HG03520 (cell line): Measurements from ENCODE around the gene CYSLTR2.
"Not testable (repeated sequence)": the region's sequence is repeated elsewhere in the genome, so short reads cannot be mapped to it uniquely, and the experiment has no call there.

ENCODE experiments used
- ATAC-seq: cut with Tn5 transposase; IDR thresholded peaks from one replicate; pipeline ENCODE4 v1.9.1; 2021; ENCODE audit warnings: mild to moderate bottlenecking, moderate library complexity; ENCODE audit not compliant: unreplicated experiment

The CYSLTR2 gene

DNA sequence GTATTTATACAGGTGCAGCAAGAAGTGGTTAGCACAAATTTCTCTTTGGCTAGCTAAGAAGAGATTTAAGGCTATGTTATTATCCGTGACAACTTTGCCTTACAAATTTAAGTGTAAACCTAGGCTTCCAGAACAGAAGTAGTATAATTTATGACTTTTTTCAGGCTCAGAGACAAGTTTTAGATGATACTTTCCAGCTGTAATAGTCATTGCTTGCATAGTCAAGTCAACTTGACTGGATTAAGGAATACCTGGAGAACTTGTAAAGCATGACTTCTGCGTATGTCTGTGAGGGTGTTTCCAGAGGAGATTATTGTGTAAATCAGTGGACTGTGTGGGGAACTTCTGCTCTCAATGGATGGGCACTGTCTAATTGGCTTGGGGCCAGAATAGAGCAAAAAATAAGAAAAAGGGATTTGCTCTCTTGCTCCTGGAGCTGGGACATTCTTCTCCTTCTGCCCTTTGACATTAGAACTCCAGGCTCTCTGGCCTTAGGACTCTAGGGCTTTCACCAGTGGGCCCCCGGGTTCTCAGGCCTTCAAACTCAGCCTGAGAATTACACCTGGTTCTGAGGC lies 33.0 kb downstream of the CYSLTR2 start:
- no peak for ATAC-seq

DNA sequence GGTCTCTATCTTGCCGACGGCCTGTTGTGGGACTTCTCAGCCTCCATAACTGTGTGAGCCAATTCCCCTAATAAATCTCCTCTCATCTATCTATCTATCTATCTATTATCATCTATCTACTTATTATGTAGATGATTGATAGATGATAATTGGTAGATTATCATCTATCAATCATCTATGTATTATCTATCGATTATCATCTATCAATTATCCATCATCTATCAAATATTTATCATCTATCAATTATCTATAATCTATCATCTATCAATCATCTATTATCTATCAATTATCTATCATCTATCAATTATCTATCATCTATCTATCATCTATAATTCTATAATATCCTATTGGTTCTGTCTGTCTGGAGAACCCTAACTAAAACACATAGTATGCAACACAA lies 33.5 kb downstream of the CYSLTR2 start:
- ATAC-seq, result no peak

DNA sequence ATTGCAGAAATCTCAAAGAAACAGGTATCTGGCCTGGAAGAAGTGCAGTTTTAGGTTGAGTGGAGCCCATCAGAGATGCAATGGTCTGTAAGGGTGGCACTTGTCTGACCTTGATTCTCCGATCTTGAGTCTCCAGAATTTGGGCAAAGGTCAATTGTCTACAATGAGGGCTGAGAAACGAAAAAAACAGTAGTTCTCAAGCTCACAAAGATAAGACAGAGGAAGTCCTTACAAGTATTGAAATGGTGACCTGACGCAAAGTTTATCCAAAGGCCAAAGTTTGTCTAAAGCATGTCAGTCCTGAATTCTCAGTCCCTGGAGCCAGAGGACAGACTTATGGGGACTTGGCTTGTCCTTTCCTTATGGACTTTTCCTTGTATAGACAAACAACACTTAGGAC lies 40.3 kb downstream of the CYSLTR2 start:
- ATAC-seq, result no peak

DNA sequence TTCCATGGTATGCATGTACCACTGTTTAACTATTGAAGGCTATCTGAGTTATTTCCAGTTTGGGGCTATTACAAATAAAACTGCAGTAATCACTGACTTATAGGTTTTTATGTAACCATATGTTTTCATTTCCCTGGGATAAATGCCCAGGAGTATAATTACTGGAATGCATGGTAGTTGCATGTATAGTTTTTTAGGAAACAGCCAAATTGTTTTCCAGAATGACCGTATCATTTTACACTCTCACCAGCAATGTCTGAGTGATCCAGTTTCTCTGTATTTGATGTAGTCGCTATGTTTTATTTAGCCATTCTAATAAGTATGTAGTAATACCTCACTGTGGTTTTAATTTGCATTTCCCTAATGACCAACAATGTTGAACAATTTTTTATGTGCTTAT lies 42.0 kb downstream of the CYSLTR2 start:
- no peak for ATAC-seq

DNA sequence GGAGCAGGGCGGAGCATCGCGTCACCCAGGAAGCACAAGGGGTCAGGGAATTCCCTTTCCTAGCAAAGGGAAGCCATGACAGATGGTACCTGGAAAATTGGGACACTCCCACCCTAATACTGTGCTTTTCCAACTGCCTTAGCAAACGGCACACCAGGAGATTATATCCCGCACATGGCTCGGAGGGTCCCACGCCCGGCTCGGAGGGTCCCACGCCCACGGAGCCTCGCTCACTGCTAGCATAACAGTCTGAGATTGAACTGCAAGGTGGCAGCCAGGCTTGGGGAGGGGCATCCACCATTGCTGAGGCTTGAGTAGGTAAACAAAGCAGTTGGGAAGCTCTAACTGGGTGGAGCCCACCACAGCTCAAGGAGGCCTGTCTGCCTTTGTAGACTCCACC lies 42.9 kb downstream of the CYSLTR2 start:
- not testable (repeated sequence) for ATAC-seq

DNA sequence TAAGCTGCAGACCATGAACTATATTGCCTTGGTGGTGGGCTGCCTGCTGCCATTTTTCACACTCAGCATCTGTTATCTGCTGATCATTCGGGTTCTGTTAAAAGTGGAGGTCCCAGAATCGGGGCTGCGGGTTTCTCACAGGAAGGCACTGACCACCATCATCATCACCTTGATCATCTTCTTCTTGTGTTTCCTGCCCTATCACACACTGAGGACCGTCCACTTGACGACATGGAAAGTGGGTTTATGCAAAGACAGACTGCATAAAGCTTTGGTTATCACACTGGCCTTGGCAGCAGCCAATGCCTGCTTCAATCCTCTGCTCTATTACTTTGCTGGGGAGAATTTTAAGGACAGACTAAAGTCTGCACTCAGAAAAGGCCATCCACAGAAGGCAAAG lies 53.7 kb downstream of the CYSLTR2 start:
- no peak for ATAC-seq

DNA sequence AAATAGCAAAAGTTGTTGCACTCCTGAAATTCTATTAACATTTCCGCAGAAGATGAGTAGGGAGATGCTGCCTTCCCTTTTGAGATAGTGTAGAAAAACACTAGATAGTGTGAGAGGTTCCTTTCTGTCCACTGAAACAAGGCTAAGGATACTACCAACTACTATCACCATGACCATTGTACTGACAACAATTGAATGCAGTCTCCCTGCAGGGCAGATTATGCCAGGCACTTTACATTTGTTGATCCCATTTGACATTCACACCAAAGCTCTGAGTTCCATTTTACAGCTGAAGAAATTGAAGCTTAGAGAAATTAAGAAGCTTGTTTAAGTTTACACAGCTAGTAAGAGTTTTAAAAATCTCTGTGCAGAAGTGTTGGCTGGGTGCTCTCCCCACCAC lies 55.0 kb downstream of the CYSLTR2 start:
- no peak for ATAC-seq

DNA sequence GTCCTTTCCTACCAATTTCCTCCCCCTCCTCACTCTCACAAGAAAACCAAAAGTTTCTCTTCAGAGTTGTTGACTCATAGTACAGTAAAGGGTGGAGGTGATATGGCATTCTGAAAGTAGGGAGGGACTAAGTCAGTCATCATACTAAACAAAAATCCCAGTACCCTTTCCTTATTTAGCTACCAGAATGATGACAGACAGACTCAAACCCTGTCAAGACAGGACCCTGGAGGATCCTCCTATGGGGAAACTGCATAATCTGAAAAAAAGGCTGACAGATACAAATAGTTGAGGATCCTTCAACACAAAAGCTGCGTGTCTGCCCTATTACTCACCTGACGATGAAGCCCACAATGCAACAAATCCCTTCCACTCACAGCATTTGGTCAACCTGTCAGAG lies 55.5 kb downstream of the CYSLTR2 start:
- ATAC-seq, result no peak

DNA sequence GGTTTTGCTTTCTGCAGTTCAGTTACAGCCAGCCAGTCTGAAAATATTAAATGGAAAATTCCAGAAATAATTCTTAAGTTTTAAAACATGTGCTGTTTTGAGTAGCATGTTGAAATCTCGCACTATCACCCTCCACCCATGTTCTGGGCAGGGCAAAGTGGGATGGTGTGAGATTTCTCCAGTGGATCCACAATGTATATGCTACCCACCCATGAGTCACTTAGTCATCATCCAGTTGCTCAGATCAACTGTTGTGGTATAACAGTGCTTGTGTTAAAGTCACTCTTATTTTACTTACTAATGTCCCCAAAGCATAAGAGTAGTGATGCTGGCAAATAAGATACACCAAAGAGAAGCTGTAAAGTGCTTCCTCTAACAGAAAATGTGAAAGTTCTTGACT lies 56.4 kb downstream of the CYSLTR2 start:
- no peak for ATAC-seq

DNA sequence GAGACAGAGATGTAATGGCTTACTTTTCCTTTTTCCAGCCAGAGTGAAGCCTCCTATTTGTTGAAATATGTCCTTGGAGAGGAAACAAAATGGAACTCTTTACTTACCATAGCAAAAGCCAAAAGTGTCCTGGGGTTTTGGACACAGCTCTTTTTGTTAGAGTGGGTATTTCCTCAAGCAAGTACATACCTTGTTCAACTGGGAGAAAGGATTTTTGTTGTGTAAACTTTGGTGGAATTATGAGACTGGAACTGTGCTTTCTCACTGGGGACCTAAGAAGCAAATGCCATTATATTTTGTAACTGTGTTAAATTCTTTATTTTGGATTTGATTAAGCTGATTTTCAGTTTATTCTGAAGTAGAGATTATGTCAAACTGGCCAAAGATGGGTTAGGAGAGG lies 58.4 kb downstream of the CYSLTR2 start:
- no peak for ATAC-seq

DNA sequence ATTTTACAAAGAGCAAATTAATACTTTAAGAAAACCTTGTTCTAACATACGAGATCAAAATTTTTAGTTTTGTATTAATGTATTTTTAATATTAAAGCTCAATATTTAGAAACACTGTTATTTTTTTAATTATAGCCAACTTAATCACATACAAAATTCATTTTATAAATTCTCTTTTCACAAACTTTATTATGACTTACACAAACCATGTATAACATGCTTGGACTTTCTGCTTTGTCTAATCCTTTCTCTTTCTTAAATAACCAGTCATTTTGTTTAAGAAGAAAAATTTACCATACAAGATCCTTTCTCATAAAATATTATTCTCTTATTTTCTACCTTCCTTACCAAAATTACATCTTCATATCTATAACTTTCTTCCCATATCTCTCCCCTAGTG lies 62.2 kb downstream of the CYSLTR2 start:
- ATAC-seq, result no peak

DNA sequence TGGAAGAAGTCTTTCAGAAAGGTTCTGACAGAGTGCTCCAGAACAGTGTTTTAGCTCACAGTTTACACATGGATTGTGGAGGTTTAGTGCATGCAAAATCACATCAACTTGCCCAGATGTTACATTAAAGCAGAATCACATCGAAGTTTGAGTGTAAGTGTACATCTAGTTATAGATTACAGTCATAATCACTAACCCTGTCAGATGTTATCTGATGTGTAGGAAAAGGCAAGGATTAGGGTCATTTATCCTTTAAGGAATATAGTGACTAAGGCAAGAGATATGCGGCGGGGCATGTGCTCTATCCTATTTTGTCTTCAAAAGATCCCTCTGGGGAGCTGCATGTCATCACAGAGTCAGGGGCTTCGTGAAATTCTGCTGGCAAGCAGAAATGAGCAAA lies 66.9 kb downstream of the CYSLTR2 start:
- ATAC-seq, result no peak

DNA sequence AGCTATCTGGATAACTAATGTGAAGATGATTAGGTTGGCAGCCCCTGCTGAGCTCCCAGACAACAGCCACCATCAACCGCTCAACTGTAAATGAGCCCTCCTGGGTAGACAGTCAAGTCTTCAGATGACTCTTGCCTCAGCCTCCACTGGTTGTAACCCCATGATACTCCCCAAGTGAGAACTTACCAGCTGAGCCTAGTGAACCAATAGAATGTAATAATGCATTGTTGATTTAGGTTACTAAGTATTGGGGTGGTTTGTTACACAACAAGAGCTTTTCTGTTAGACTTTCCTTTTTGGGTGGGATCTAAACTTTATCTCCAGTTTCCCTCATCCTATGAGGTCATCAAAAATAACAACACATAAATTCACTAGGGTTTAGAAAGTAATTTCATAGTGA lies 69.4 kb downstream of the CYSLTR2 start:
- ATAC-seq, result no peak

DNA sequence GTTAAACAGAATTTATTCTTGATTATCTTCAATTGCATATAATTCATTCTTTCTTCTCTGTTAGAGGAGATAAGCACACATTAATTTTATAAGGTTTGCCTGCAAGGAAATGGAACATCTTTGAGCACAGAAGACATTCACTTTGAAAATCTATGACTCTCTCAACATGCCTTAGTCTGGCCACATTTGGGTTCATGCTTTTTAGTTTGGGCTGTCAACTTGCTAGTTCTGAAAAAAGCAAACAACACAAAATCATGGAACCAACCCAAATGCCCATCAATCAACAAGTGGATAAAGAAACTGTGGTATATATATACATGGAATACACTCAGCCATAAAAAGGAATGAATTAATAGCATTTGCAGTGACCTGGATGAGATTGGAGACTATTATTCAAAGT lies 71.5 kb downstream of the CYSLTR2 start:
- ATAC-seq, result no peak

DNA sequence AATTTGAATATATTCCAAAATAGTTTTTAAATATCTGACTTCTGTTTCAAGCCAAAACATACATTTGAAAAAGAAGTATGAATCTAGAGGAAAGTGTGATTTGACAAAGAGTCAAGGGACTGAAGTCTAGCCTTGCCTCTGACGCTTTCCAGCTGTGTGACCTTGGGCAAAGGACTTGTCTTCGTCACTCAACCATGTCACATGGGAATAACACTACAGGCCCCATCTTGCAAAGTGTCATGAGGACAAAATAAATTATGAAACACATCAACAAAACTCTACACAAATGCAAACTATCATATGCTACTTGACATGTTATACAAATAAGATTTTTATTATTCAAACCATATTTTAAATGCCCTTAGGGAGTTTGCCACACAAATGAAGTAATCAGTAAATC lies 73.0 kb downstream of the CYSLTR2 start:
- no peak for ATAC-seq

DNA sequence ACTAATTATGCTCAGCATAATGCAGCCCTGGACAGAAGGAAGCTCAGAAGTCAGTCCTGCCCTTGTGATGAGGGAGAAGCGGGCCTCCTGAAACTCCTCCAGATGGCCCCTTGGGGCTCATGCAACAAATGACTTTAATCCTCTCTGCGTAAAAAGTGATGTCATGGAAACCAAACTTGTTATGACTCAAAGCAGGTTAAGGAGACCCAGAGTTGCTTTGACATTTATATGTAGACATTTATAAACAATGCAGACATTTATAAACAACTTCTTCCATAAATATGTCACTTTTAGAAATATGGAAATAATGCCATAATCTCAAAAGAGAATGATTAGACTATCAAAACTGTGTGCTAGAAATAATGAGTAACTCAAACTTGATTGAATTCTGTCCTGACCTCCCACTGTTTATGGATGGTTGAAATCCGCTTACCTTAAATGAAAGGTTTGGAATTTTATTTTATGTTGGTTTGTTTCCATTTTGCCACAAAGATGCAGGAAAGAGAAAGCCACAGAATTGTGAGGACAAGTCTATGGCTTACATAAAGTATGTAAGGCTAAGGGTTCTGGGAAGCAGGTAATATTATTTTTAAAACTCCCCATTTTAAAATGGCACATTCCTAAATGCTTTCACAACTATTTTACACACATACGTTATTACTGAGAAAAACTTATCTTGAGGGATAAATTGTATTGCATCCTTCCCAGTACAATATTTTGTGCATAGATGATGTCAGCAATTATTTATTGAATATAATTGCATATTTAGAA lies 73.7 kb downstream of the CYSLTR2 start:
- peak; percentile 48 for ATAC-seq

DNA sequence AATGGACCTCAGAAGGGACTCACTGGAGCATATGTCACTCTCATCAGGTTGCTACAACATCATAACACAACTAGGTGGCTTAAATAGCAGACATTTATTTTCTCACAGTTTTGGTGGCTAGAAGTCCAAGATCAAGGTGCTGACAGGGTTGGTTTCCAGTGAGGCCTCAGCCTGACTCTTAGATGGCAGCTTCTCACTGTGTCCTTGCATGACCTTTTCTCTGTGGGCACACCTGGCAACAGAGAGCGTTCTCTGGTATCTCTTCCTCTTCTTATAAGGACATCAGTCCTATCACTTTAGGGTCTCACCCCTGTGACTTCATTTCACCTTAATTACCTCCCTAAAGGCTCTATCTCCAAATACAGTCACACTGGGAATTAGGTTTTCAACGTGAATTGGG lies 74.5 kb downstream of the CYSLTR2 start:
- no peak for ATAC-seq

DNA sequence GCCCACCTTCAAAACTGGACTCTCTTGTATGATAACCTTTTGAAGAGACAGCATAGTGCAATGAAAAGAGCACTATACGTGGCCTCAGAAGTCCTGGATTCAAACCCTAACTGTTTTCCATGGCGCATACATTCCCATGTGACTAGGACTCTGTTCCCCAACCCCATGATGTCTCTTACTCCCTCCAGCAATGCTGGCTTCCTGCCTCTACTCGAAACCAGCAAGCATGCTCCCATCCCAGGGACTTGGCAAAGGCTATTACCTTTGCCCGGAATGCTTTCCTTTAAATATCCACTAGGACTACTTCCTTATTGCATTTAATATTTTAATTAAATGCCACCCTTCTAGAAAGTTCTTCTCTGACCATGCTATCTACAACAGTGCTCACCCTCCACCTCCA lies 75.1 kb downstream of the CYSLTR2 start:
- no peak for ATAC-seq

DNA sequence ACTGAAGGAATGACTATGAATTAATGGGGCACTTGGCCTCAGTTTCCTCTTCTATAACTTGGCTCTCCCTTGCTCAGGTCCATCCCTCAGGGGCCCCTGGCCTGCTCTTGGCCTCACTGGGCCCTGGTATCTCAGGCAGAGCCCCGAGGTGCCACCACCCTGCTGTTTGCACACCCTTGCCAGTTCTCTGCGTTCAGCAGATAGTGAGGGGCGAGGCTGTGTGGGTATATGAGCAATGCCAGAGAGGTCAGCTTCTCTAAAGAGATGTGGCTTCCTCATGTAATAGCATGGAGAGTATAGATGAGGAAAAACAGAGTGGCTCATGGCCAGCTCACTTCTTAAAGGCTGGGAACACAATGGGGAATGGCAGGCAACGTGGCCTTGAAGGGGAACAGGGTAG lies 76.1 kb downstream of the CYSLTR2 start:
- ATAC-seq, result no peak

DNA sequence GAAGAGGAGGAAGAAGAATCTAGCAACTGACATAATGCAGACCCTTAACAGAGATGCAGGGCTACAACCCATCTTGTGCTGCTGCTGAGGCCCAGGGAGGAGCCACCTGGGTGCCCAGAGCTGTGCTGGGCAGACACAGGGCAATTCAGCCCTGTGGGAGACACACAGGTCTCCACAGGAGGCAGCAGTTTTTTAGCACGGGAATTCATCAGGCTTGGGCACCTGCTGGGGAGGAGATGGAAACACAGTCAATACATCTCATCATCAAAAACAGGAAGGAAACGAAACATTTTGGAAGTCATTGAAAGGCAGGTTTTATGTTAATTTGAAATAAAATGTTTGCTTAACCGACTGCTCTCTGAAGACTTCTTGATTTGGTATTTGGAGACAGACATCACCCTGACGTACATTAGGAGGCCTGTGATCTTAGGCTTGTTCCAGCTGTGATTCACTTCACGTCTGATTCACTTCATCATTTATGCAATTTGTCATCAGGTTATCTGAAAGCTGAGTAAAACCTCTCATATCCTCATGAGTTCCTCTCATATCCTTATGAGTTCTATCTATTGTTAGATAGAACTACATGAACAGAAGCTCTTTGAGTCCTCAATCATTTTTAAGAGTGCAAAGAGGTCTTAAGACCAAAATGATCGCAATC lies 77.4 kb downstream of the CYSLTR2 start:
- no peak for ATAC-seq

DNA sequence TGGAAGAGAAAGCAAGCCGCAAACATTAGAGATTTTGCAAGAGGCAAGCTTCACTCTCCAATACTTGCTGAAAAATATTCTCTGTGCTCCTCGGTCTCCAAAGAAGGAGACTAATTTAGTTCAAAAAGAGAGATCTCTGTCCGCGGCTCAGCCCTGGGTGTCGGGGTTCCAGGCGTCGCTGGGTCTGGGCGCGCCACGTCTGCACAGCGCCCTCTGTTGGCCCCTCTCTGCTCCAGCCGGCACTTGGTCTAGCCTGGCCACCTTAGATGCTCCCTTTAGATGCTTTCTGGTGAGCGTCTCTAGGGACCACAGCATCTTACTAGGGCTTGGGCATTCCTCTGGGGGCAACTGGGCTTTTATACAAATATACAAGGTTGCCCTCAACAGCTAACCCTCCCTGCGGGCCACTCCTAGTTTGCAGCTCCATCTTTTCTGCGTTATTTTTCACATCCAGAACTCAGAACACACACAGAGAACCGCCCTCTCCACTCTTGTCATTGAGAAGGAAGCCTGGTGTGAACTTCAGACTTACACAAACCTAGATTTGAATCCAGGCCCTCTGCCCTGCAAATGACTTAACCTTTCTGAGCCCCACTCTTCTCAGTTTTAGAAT lies 78.3 kb downstream of the CYSLTR2 start:
- ATAC-seq, result peak; percentile 60

DNA sequence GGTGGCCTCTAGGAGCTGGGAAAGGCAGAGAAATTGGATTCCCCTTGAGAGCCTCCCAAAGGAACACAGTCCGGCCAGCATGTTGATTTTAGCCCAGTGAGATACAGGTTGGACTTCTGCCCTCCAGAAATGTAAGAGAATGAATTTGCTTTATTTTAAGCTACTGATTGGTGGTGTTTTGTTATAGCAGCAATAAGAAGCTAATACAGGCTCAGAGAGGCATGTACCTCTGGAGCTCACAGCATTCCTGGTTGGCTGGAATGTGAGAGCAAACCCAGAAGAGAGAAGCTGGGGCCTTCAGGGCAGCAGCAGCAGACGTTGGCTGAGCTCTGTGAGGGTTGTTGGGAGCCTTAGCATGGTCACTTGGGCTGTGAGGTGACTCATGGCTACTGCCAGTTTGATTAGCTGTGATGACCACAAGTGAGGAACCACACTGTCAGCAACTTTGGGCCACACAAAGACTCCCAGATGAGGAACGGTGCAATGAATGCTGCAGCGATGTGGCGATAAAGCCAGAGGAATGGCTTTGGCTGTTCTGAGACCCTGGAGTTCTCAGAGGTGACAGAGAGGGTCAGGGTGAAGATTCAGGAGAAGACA lies 80.1 kb downstream of the CYSLTR2 start:
- no peak for ATAC-seq
